ENCODE data around the gene ACTL6A. TPM values are rescaled to one million over a fixed set of nuclear protein-coding genes. Genes with fewer than 3 reads are reported as not detected.

Gene ACTL6A
- total RNA-seq, 1 experiment from 2014 or later = 113 TPM

- ChIA-PET CTCF (no interaction called here), POLR2A (ENCODE audit: unreplicated experiment) (no interaction called here)
- Histone ChIP-seq H3K4me1 (replicated peaks; ENCODE audit: insufficient read depth) (peaks cover 24% of the 10 kb centered on the region), H3K4me3 (no peak overlapping the region), H3K27ac (no peak overlapping the region), H3K4me2 (no peak overlapping the region; the same call in 1 of the 2 replicates), H3K27me3 (ENCODE audit: insufficient read depth, low read depth) (no peaks in the 10 kb centered on the region), H4K20me1 (ENCODE audit: insufficient read depth) (no peaks in the 10 kb centered on the region), H3K9me2 (ENCODE audit: insufficient read depth) (no peaks in the 10 kb centered on the region), H2AFZ (no peak overlapping the region), H3F3A (ENCODE audit: insufficient read depth, low read depth) (no peaks in the 10 kb centered on the region), H3K9me3 (ENCODE audit: insufficient read depth, low read depth) (no peaks in the 10 kb centered on the region), H3K79me2 (ENCODE audit: low read depth) (peaks cover 54% of the 10 kb centered on the region), H3K36me3 (ENCODE audit: low read depth) (peaks cover 22% of the 10 kb centered on the region)
- TF ChIP-seq EZH2 (IDR thresholded peaks at IDR 0.05; ENCODE audit: low read depth) (no peak), CTCF (conservative IDR thresholded peaks at IDR 0.05) (no peak)
- no peak for DNase-seq
- no TSS peak for BruUV-seq (replicated peaks)
- intact Hi-C loops (cut with micrococcal nuclease; ENCODE audit: unreplicated experiment) = no loop called here
Measured at GRCh38 chr3:179606534-179607085, 43.9 kb downstream of the ACTL6A start.

- Histone ChIP-seq H3K4me2 (no peak overlapping the region), H2AFZ (no peak overlapping the region), H3K9me3 (ENCODE audit: insufficient read depth, low read depth) (no peaks in the 10 kb centered on the region), H3K27me3 (ENCODE audit: insufficient read depth, low read depth) (no peaks in the 10 kb centered on the region), H3F3A (ENCODE audit: insufficient read depth, low read depth) (no peaks in the 10 kb centered on the region), H3K4me1 (replicated peaks; ENCODE audit: insufficient read depth) (peaks cover 11% of the 10 kb centered on the region), H3K27ac (no peak overlapping the region), H3K79me2 (ENCODE audit: low read depth) (peaks cover 33% of the 10 kb centered on the region), H4K20me1 (ENCODE audit: insufficient read depth) (no peaks in the 10 kb centered on the region), H3K4me3 (no peak overlapping the region), H3K9me2 (ENCODE audit: insufficient read depth) (no peaks in the 10 kb centered on the region), H3K36me3 (ENCODE audit: low read depth) (peaks cover 17% of the 10 kb centered on the region)
- no TSS peak for BruUV-seq (replicated peaks)
- no peak for TF ChIP-seq CTCF (conservative IDR thresholded peaks at IDR 0.05)
- no peak for TF ChIP-seq EZH2 (IDR thresholded peaks at IDR 0.05; ENCODE audit: low read depth)
- no peak for DNase-seq
- POLR2A ChIA-PET (ENCODE audit: unreplicated experiment) = interaction anchor here (0.7 kb wide), 1 partner anchor 13 kb away, joined by 5 read pairs; no protein-coding TSS in a partner anchor
- intact Hi-C loops (cut with micrococcal nuclease; ENCODE audit: unreplicated experiment) = no loop called here
- CTCF ChIA-PET = no interaction called here
Measured at GRCh38 chr3:179608931-179609720, 46.4 kb downstream of the ACTL6A start.

GRCh38 chr3:179610066-179610465 is 47.3 kb downstream of the ACTL6A start:
- no peak for DNase-seq
- Histone ChIP-seq H3K36me3 (ENCODE audit: low read depth) (peaks cover 17% of the 10 kb centered on the region), H3K4me3 (no peak overlapping the region), H4K20me1 (ENCODE audit: insufficient read depth) (no peaks in the 10 kb centered on the region), H3K9me3 (ENCODE audit: insufficient read depth, low read depth) (no peaks in the 10 kb centered on the region), H3F3A (ENCODE audit: insufficient read depth, low read depth) (no peaks in the 10 kb centered on the region), H3K9me2 (ENCODE audit: insufficient read depth) (no peaks in the 10 kb centered on the region), H3K27me3 (ENCODE audit: insufficient read depth, low read depth) (no peaks in the 10 kb centered on the region), H3K79me2 (ENCODE audit: low read depth) (peaks cover 26% of the 10 kb centered on the region), H2AFZ (no peak overlapping the region), H3K4me1 (replicated peaks; ENCODE audit: insufficient read depth) (peaks cover 11% of the 10 kb centered on the region), H3K27ac (no peak overlapping the region), H3K4me2 (no peak overlapping the region)
- TF ChIP-seq CTCF (conservative IDR thresholded peaks at IDR 0.05) = no peak
- TF ChIP-seq EZH2 (IDR thresholded peaks at IDR 0.05; ENCODE audit: low read depth) = no peak
- ChIA-PET CTCF (interaction anchor here (0.6 kb wide), 1 partner anchor 40 kb away, joined by 3 read pairs; no protein-coding TSS in a partner anchor), POLR2A (ENCODE audit: unreplicated experiment) (no interaction called here)
- intact Hi-C loops (cut with micrococcal nuclease; ENCODE audit: unreplicated experiment) = no loop called here
- BruUV-seq (replicated peaks) = no TSS peak
